Measurements from ENCODE around the gene SPSB1. TPM values are rescaled to one million over a fixed set of nuclear protein-coding genes. Genes with fewer than 3 reads are reported as not detected.

Gene SPSB1
- total and polyA plus RNA-seq, 2 experiments from 2014 or later, result 2.4 to 6.8 TPM

GRCh38 chr1:9244501-9245229 is 48.0 kb upstream of the SPSB1 start (continued):
- TF ChIP-seq, protein P1, sequence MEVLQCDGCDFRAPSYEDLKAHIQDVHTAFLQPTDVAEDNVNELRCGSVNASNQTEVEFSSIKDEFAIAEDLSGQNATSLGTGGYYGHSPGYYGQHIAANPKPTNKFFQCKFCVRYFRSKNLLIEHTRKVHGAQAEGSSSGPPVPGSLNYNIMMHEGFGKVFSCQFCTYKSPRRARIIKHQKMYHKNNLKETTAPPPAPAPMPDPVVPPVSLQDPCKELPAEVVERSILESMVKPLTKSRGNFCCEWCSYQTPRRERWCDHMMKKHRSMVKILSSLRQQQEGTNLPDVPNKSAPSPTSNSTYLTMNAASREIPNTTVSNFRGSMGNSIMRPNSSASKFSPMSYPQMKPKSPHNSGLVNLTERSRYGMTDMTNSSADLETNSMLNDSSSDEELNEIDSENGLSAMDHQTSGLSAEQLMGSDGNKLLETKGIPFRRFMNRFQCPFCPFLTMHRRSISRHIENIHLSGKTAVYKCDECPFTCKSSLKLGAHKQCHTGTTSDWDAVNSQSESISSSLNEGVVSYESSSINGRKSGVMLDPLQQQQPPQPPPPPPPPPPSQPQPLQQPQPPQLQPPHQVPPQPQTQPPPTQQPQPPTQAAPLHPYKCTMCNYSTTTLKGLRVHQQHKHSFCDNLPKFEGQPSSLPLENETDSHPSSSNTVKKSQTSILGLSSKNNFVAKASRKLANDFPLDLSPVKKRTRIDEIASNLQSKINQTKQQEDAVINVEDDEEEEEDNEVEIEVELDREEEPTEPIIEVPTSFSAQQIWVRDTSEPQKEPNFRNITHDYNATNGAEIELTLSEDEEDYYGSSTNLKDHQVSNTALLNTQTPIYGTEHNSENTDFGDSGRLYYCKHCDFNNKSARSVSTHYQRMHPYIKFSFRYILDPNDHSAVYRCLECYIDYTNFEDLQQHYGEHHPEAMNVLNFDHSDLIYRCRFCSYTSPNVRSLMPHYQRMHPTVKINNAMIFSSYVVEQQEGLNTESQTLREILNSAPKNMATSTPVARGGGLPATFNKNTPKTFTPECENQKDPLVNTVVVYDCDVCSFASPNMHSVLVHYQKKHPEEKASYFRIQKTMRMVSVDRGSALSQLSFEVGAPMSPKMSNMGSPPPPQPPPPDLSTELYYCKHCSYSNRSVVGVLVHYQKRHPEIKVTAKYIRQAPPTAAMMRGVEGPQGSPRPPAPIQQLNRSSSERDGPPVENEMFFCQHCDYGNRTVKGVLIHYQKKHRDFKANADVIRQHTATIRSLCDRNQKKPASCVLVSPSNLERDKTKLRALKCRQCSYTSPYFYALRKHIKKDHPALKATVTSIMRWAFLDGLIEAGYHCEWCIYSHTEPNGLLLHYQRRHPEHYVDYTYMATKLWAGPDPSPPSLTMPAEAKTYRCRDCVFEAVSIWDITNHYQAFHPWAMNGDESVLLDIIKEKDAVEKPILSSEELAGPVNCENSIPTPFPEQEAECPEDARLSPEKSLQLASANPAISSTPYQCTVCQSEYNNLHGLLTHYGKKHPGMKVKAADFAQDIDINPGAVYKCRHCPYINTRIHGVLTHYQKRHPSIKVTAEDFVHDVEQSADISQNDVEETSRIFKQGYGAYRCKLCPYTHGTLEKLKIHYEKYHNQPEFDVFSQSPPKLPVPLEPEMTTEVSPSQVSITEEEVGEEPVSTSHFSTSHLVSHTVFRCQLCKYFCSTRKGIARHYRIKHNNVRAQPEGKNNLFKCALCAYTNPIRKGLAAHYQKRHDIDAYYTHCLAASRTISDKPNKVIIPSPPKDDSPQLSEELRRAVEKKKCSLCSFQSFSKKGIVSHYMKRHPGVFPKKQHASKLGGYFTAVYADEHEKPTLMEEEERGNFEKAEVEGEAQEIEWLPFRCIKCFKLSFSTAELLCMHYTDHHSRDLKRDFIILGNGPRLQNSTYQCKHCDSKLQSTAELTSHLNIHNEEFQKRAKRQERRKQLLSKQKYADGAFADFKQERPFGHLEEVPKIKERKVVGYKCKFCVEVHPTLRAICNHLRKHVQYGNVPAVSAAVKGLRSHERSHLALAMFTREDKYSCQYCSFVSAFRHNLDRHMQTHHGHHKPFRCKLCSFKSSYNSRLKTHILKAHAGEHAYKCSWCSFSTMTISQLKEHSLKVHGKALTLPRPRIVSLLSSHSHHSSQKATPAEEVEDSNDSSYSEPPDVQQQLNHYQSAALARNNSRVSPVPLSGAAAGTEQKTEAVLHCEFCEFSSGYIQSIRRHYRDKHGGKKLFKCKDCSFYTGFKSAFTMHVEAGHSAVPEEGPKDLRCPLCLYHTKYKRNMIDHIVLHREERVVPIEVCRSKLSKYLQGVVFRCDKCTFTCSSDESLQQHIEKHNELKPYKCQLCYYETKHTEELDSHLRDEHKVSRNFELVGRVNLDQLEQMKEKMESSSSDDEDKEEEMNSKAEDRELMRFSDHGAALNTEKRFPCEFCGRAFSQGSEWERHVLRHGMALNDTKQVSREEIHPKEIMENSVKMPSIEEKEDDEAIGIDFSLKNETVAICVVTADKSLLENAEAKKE (CRISPR knock-in tag; IDR thresholded peaks at IDR 0.05), result no peak
- TF ChIP-seq JUNB (IDR thresholded peaks at IDR 0.05; ENCODE audit: unreplicated experiment), result no peak
- TF ChIP-seq, protein P2, sequence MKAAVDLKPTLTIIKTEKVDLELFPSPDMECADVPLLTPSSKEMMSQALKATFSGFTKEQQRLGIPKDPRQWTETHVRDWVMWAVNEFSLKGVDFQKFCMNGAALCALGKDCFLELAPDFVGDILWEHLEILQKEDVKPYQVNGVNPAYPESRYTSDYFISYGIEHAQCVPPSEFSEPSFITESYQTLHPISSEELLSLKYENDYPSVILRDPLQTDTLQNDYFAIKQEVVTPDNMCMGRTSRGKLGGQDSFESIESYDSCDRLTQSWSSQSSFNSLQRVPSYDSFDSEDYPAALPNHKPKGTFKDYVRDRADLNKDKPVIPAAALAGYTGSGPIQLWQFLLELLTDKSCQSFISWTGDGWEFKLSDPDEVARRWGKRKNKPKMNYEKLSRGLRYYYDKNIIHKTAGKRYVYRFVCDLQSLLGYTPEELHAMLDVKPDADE (IDR thresholded peaks at IDR 0.05), result no peak
- TF ChIP-seq, protein P3, sequence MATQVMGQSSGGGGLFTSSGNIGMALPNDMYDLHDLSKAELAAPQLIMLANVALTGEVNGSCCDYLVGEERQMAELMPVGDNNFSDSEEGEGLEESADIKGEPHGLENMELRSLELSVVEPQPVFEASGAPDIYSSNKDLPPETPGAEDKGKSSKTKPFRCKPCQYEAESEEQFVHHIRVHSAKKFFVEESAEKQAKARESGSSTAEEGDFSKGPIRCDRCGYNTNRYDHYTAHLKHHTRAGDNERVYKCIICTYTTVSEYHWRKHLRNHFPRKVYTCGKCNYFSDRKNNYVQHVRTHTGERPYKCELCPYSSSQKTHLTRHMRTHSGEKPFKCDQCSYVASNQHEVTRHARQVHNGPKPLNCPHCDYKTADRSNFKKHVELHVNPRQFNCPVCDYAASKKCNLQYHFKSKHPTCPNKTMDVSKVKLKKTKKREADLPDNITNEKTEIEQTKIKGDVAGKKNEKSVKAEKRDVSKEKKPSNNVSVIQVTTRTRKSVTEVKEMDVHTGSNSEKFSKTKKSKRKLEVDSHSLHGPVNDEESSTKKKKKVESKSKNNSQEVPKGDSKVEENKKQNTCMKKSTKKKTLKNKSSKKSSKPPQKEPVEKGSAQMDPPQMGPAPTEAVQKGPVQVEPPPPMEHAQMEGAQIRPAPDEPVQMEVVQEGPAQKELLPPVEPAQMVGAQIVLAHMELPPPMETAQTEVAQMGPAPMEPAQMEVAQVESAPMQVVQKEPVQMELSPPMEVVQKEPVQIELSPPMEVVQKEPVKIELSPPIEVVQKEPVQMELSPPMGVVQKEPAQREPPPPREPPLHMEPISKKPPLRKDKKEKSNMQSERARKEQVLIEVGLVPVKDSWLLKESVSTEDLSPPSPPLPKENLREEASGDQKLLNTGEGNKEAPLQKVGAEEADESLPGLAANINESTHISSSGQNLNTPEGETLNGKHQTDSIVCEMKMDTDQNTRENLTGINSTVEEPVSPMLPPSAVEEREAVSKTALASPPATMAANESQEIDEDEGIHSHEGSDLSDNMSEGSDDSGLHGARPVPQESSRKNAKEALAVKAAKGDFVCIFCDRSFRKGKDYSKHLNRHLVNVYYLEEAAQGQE (IDR thresholded peaks at IDR 0.05; ENCODE audit: unreplicated experiment), result no peak
- TF ChIP-seq POLR2AphosphoS5 (IDR thresholded peaks at IDR 0.05; ENCODE audit: low read depth), result no peak
- TF ChIP-seq EZH2phosphoT487 (IDR thresholded peaks at IDR 0.05; ENCODE audit: unreplicated experiment), result no peak

Measured in GM23338 (cell line).